ENCODE measurements around the gene AKAP6.

Gene AKAP6

GRCh38 chr14:32722631-32723183, 393.6 kb downstream of the AKAP6 start:
- no peak overlapping the region for H3K4me3 ChIP-seq (ENCODE audit: low read depth in 1 of 2, low read length in 2 of 2)
- H3K27me3 ChIP-seq (ENCODE audit: low read depth, low read length) = no peaks in the 10 kb centered on the region
- H3K9me3 ChIP-seq (ENCODE audit: control insufficient read depth in 1 of 2, low read length in 2 of 2) = no peaks in the 10 kb centered on the region
- H3K4me1 ChIP-seq (ENCODE audit: control insufficient read depth in 1 of 2, insufficient read depth in 2 of 2, low read length in 2 of 2) = peaks cover 0 to 16% of the 10 kb centered on the region in 2 donors
- no peak overlapping the region for H3K27ac ChIP-seq (ENCODE audit: low read length)
- H3K36me3 ChIP-seq (ENCODE audit: control insufficient read depth in 1 of 2, insufficient read depth in 2 of 2, low read length in 2 of 2) = no peaks in the 10 kb centered on the region

- Histone ChIP-seq H3K27me3 (ENCODE audit: low read depth, low read length) (no peaks in the 10 kb centered on the region), H3K9me3 (ENCODE audit: control insufficient read depth in 1 of 2, low read length in 2 of 2) (no peaks in the 10 kb centered on the region), H3K27ac (ENCODE audit: low read length) (no peak overlapping the region), H3K4me3 (ENCODE audit: low read depth in 1 of 2, low read length in 2 of 2) (peak overlapping the region in 1 of 2 donors; percentile 4), H3K4me1 (ENCODE audit: control insufficient read depth in 1 of 2, insufficient read depth in 2 of 2, low read length in 2 of 2) (peaks cover 0 to 12% of the 10 kb centered on the region in 2 donors), H3K36me3 (ENCODE audit: control insufficient read depth in 1 of 2, insufficient read depth in 2 of 2, low read length in 2 of 2) (no peaks in the 10 kb centered on the region)
These were observed 395.9 kb downstream of the AKAP6 start for GRCh38 chr14:32724867-32725471.

GRCh38 chr14:32726516-32726915, 397.4 kb downstream of the AKAP6 start:
- no peak overlapping the region for H3K4me3 ChIP-seq (ENCODE audit: low read depth in 1 of 2, low read length in 2 of 2)
- H3K27me3 ChIP-seq (ENCODE audit: low read depth, low read length) = no peaks in the 10 kb centered on the region
- no peaks in the 10 kb centered on the region for H3K9me3 ChIP-seq (ENCODE audit: control insufficient read depth in 1 of 2, low read length in 2 of 2)
- H3K36me3 ChIP-seq (ENCODE audit: control insufficient read depth in 1 of 2, insufficient read depth in 2 of 2, low read length in 2 of 2) = no peaks in the 10 kb centered on the region
- no peak overlapping the region for H3K27ac ChIP-seq (ENCODE audit: low read length)
- H3K4me1 ChIP-seq (ENCODE audit: control insufficient read depth in 1 of 2, insufficient read depth in 2 of 2, low read length in 2 of 2) = peaks cover 0 to 12% of the 10 kb centered on the region in 2 donors

GRCh38 chr14:32727832-32728231, 398.7 kb downstream of the AKAP6 start:
- H3K4me1 ChIP-seq (ENCODE audit: control insufficient read depth in 1 of 2, insufficient read depth in 2 of 2, low read length in 2 of 2) = peaks cover 0 to 12% of the 10 kb centered on the region in 2 donors
- no peaks in the 10 kb centered on the region for H3K9me3 ChIP-seq (ENCODE audit: control insufficient read depth in 1 of 2, low read length in 2 of 2)
- H3K36me3 ChIP-seq (ENCODE audit: control insufficient read depth in 1 of 2, insufficient read depth in 2 of 2, low read length in 2 of 2) = no peaks in the 10 kb centered on the region
- no peaks in the 10 kb centered on the region for H3K27me3 ChIP-seq (ENCODE audit: low read depth, low read length)
- H3K27ac ChIP-seq (ENCODE audit: low read length) = no peak overlapping the region
- H3K4me3 ChIP-seq (ENCODE audit: low read depth in 1 of 2, low read length in 2 of 2) = no peak overlapping the region

GRCh38 chr14:32728526-32728925, 399.4 kb downstream of the AKAP6 start:
- Histone ChIP-seq H3K27ac (ENCODE audit: low read length) (no peak overlapping the region), H3K4me1 (ENCODE audit: control insufficient read depth in 1 of 2, insufficient read depth in 2 of 2, low read length in 2 of 2) (peaks cover 0 to 12% of the 10 kb centered on the region in 2 donors), H3K36me3 (ENCODE audit: control insufficient read depth in 1 of 2, insufficient read depth in 2 of 2, low read length in 2 of 2) (no peaks in the 10 kb centered on the region), H3K4me3 (ENCODE audit: low read depth in 1 of 2, low read length in 2 of 2) (no peak overlapping the region), H3K9me3 (ENCODE audit: control insufficient read depth in 1 of 2, low read length in 2 of 2) (no peaks in the 10 kb centered on the region), H3K27me3 (ENCODE audit: low read depth, low read length) (no peaks in the 10 kb centered on the region)

GRCh38 chr14:32728976-32729375, 399.9 kb downstream of the AKAP6 start:
- Histone ChIP-seq H3K27ac (ENCODE audit: low read length) (no peak overlapping the region), H3K4me3 (ENCODE audit: low read depth in 1 of 2, low read length in 2 of 2) (no peak overlapping the region), H3K4me1 (ENCODE audit: control insufficient read depth in 1 of 2, insufficient read depth in 2 of 2, low read length in 2 of 2) (peaks cover 0 to 12% of the 10 kb centered on the region in 2 donors), H3K36me3 (ENCODE audit: control insufficient read depth in 1 of 2, insufficient read depth in 2 of 2, low read length in 2 of 2) (no peaks in the 10 kb centered on the region), H3K27me3 (ENCODE audit: low read depth, low read length) (no peaks in the 10 kb centered on the region), H3K9me3 (ENCODE audit: control insufficient read depth in 1 of 2, low read length in 2 of 2) (no peaks in the 10 kb centered on the region)

GRCh38 chr14:32731249-32731648, 402.2 kb downstream of the AKAP6 start:
- Histone ChIP-seq H3K9me3 (ENCODE audit: control insufficient read depth in 1 of 2, low read length in 2 of 2) (no peaks in the 10 kb centered on the region), H3K36me3 (ENCODE audit: control insufficient read depth in 1 of 2, insufficient read depth in 2 of 2, low read length in 2 of 2) (no peaks in the 10 kb centered on the region), H3K4me3 (ENCODE audit: low read depth in 1 of 2, low read length in 2 of 2) (no peak overlapping the region), H3K4me1 (ENCODE audit: control insufficient read depth in 1 of 2, insufficient read depth in 2 of 2, low read length in 2 of 2) (peaks cover 0 to 3% of the 10 kb centered on the region in 2 donors), H3K27ac (ENCODE audit: low read length) (no peak overlapping the region), H3K27me3 (ENCODE audit: low read depth, low read length) (no peaks in the 10 kb centered on the region)

GRCh38 chr14:32733015-32733414, 403.9 kb downstream of the AKAP6 start:
- H3K9me3 ChIP-seq (ENCODE audit: control insufficient read depth in 1 of 2, low read length in 2 of 2) = no peaks in the 10 kb centered on the region
- no peaks in the 10 kb centered on the region for H3K36me3 ChIP-seq (ENCODE audit: control insufficient read depth in 1 of 2, insufficient read depth in 2 of 2, low read length in 2 of 2)
- H3K4me1 ChIP-seq (ENCODE audit: control insufficient read depth in 1 of 2, insufficient read depth in 2 of 2, low read length in 2 of 2) = no peaks in the 10 kb centered on the region
- no peaks in the 10 kb centered on the region for H3K27me3 ChIP-seq (ENCODE audit: low read depth, low read length)
- H3K4me3 ChIP-seq (ENCODE audit: low read depth in 1 of 2, low read length in 2 of 2) = no peak overlapping the region
- H3K27ac ChIP-seq (ENCODE audit: low read length) = no peak overlapping the region

- no peak overlapping the region for H3K27ac ChIP-seq (ENCODE audit: low read length)
- no peaks in the 10 kb centered on the region for H3K36me3 ChIP-seq (ENCODE audit: control insufficient read depth in 1 of 2, insufficient read depth in 2 of 2, low read length in 2 of 2)
- no peaks in the 10 kb centered on the region for H3K4me1 ChIP-seq (ENCODE audit: control insufficient read depth in 1 of 2, insufficient read depth in 2 of 2, low read length in 2 of 2)
- no peak overlapping the region for H3K4me3 ChIP-seq (ENCODE audit: low read depth in 1 of 2, low read length in 2 of 2)
- no peaks in the 10 kb centered on the region for H3K27me3 ChIP-seq (ENCODE audit: low read depth, low read length)
- H3K9me3 ChIP-seq (ENCODE audit: control insufficient read depth in 1 of 2, low read length in 2 of 2) = no peaks in the 10 kb centered on the region
These were observed 405.2 kb downstream of the AKAP6 start for GRCh38 chr14:32734261-32734660.

- no peaks in the 10 kb centered on the region for H3K9me3 ChIP-seq (ENCODE audit: control insufficient read depth in 1 of 2, low read length in 2 of 2)
- H3K36me3 ChIP-seq (ENCODE audit: control insufficient read depth in 1 of 2, insufficient read depth in 2 of 2, low read length in 2 of 2) = no peaks in the 10 kb centered on the region
- no peaks in the 10 kb centered on the region for H3K4me1 ChIP-seq (ENCODE audit: control insufficient read depth in 1 of 2, insufficient read depth in 2 of 2, low read length in 2 of 2)
- H3K27me3 ChIP-seq (ENCODE audit: low read depth, low read length) = no peaks in the 10 kb centered on the region
- no peak overlapping the region for H3K4me3 ChIP-seq (ENCODE audit: low read depth in 1 of 2, low read length in 2 of 2)
- no peak overlapping the region for H3K27ac ChIP-seq (ENCODE audit: low read length)
These were observed 408.5 kb downstream of the AKAP6 start for GRCh38 chr14:32737621-32738020.

- Histone ChIP-seq H3K27me3 (ENCODE audit: low read depth, low read length) (no peaks in the 10 kb centered on the region), H3K4me1 (ENCODE audit: control insufficient read depth in 1 of 2, insufficient read depth in 2 of 2, low read length in 2 of 2) (no peaks in the 10 kb centered on the region), H3K9me3 (ENCODE audit: control insufficient read depth in 1 of 2, low read length in 2 of 2) (no peaks in the 10 kb centered on the region), H3K36me3 (ENCODE audit: control insufficient read depth in 1 of 2, insufficient read depth in 2 of 2, low read length in 2 of 2) (no peaks in the 10 kb centered on the region), H3K4me3 (ENCODE audit: low read depth in 1 of 2, low read length in 2 of 2) (no peak overlapping the region), H3K27ac (ENCODE audit: low read length) (no peak overlapping the region)
These were observed 409.2 kb downstream of the AKAP6 start for GRCh38 chr14:32738206-32738871.
